ENCODE data around the gene COL4A6. TPM values are rescaled to one million over a fixed set of nuclear protein-coding genes. Genes with fewer than 3 reads are reported as not detected.
"Not testable (repeated sequence)": the region's sequence is repeated elsewhere in the genome, so short reads cannot be mapped to it uniquely, and the experiment has no call there.

COL4A6 gene
- total and polyA plus RNA-seq, 2 experiments from 2014 or later: 0.11 TPM; not detected in 1

DNA sequence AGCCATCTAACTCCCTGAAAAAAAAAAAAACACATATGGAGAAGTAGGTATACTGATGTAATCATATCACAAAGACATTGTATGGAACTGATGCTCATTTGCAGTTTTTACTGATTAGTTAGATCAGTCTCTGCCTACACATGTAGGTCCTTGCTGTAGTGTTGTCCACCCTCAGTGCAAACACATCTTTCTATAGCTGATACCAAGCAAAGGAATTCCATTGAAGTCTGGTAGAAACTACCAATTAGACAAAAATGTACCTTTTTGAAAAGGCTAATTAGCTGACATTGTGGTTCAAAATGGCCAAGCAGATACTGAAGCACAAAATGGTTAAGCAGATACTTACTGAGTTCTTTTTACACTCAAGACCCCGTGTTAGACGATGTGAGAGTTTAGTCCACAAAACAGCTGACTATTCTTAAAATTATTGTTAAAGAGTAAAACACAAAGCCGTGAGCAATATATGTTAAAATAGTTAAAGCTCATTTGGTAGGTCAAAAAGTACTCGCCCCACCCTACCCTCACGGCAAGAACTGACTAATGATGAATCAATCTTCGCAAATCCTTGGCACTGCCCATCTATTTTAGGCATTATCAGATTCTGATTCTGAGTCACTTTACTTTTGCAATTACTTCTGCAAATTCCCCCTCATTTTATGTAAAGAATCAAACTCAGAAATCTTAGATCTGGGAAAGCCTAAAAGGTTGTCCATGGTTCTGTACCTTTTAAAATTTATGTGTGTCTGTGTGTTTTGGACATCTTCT, 40.4 kb downstream of the COL4A6 start:
- 9 to 13% methylated on average over 6 of the region's 6 CpGs for WGBS, 2 experiments (ENCODE audit: low coverage in 1 of 2, low lambda C conversion rate in 2 of 2, missing lambda C conversion rate in 2 of 2)
- peak; percentile 80 for DNase-seq
- 0 out of 2 replicates have a peak overlapping the region, but pooled peaks have one; percentile 53 for H2AFZ ChIP-seq
- H4K20me1 ChIP-seq (ENCODE audit: insufficient read depth): no peaks in the 10 kb centered on the region
- H3K9ac ChIP-seq: 0 out of 2 replicates have a peak overlapping the region, but pooled peaks have one; percentile 13
- H3K27me3 ChIP-seq (replicated peaks; ENCODE audit: insufficient read depth): no peaks in the 10 kb centered on the region
- H3K9me3 ChIP-seq (ENCODE audit: low read depth): no peaks in the 10 kb centered on the region
- peak overlapping the region; percentile 65 for H3K4me2 ChIP-seq (ENCODE audit: unreplicated experiment)
- no peaks in the 10 kb centered on the region for H3K36me3 ChIP-seq (ENCODE audit: low read depth)
- no peaks in the 10 kb centered on the region for H3K79me2 ChIP-seq (ENCODE audit: insufficient read depth)
- H3K9me2 ChIP-seq (ENCODE audit: insufficient read depth): no peaks in the 10 kb centered on the region
- peaks cover 26% of the 10 kb centered on the region for H3F3A ChIP-seq (ENCODE audit: insufficient read depth)
- TF ChIP-seq EZH2 (IDR thresholded peaks at IDR 0.05; ENCODE audit: insufficient read depth, poor library complexity, severe bottlenecking) (no peak), EZH2phosphoT487 (IDR thresholded peaks at IDR 0.05; ENCODE audit: insufficient read depth, low read depth) (no peak)
- H3K4me3 ChIP-seq: peak overlapping the region; percentile 50
- H3K27ac ChIP-seq: peak overlapping the region; percentile 54
- in situ Hi-C loops (cut with MboI): no loop called here
- peaks cover 42% of the 10 kb centered on the region for H3K4me1 ChIP-seq (ENCODE audit: insufficient read depth)

- Histone ChIP-seq H3K79me2 (ENCODE audit: insufficient read depth) (no peaks in the 10 kb centered on the region), H3K27me3 (replicated peaks; ENCODE audit: insufficient read depth) (no peaks in the 10 kb centered on the region), H3K4me1 (ENCODE audit: insufficient read depth) (peaks cover 42% of the 10 kb centered on the region), H3K36me3 (ENCODE audit: low read depth) (no peaks in the 10 kb centered on the region), H3K9ac (no peak overlapping the region), H3K4me2 (ENCODE audit: unreplicated experiment) (peak overlapping the region; percentile 65), H3F3A (ENCODE audit: insufficient read depth) (peaks cover 26% of the 10 kb centered on the region), H3K27ac (no peak overlapping the region; the same call in 1 of the 2 replicates), H3K9me3 (ENCODE audit: low read depth) (no peaks in the 10 kb centered on the region), H3K9me2 (ENCODE audit: insufficient read depth) (no peaks in the 10 kb centered on the region), H3K4me3 (no peak overlapping the region), H4K20me1 (ENCODE audit: insufficient read depth) (no peaks in the 10 kb centered on the region), H2AFZ (no peak overlapping the region)
- in situ Hi-C loops (cut with MboI): no loop called here
- 92 to 96% methylated on average over 1 of the region's 1 CpG for WGBS, 2 experiments (ENCODE audit: low coverage in 1 of 2, low lambda C conversion rate in 2 of 2, missing lambda C conversion rate in 2 of 2)
- no peak for DNase-seq
- TF ChIP-seq EZH2phosphoT487 (IDR thresholded peaks at IDR 0.05; ENCODE audit: insufficient read depth, low read depth) (no peak), EZH2 (IDR thresholded peaks at IDR 0.05; ENCODE audit: insufficient read depth, poor library complexity, severe bottlenecking) (no peak)
These were observed 41.2 kb downstream of the COL4A6 start for GRCh38 chrX:108396986-108397385.

- no peak overlapping the region for H3K9ac ChIP-seq
These were observed 41.9 kb downstream of the COL4A6 start for GRCh38 chrX:108396188-108396891.

GRCh38 chrX:108390976-108391717, 47.1 kb downstream of the COL4A6 start:
- 76 to 81% methylated on average over 4 to 7 of the region's 9 CpGs for WGBS, 2 experiments (ENCODE audit: low coverage in 1 of 2, low lambda C conversion rate in 2 of 2, missing lambda C conversion rate in 2 of 2)
- not testable (repeated sequence) for H3K27ac ChIP-seq

More at GRCh38 chrX:108396188-108396891, 41.9 kb downstream of the COL4A6 start:
- H3K79me2 ChIP-seq (ENCODE audit: insufficient read depth): no peaks in the 10 kb centered on the region
- in situ Hi-C loops (cut with MboI): no loop called here
- no peak overlapping the region for H3K27ac ChIP-seq
- WGBS, 2 experiments (ENCODE audit: low coverage in 1 of 2, low lambda C conversion rate in 2 of 2, missing lambda C conversion rate in 2 of 2): 79 to 92% methylated on average over 6 of the region's 6 CpGs
- H3K4me1 ChIP-seq (ENCODE audit: insufficient read depth): peaks cover 42% of the 10 kb centered on the region
- H3K9me2 ChIP-seq (ENCODE audit: insufficient read depth): no peaks in the 10 kb centered on the region
- no peak overlapping the region for H3K4me3 ChIP-seq
- H3K36me3 ChIP-seq (ENCODE audit: low read depth): no peaks in the 10 kb centered on the region
- DNase-seq: peak; percentile 36
- peak overlapping the region; percentile 65 for H3K4me2 ChIP-seq (ENCODE audit: unreplicated experiment)
- peaks cover 26% of the 10 kb centered on the region for H3F3A ChIP-seq (ENCODE audit: insufficient read depth)
- H3K27me3 ChIP-seq (replicated peaks; ENCODE audit: insufficient read depth): no peaks in the 10 kb centered on the region
- H3K9me3 ChIP-seq (ENCODE audit: low read depth): no peaks in the 10 kb centered on the region
- no peaks in the 10 kb centered on the region for H4K20me1 ChIP-seq (ENCODE audit: insufficient read depth)
- H2AFZ ChIP-seq: no peak overlapping the region
- TF ChIP-seq EZH2 (IDR thresholded peaks at IDR 0.05; ENCODE audit: insufficient read depth, poor library complexity, severe bottlenecking): no peak

More at GRCh38 chrX:108390976-108391717, 47.1 kb downstream of the COL4A6 start:
- H3K9me3 ChIP-seq (ENCODE audit: low read depth); H3K4me1 ChIP-seq (ENCODE audit: insufficient read depth); H3K79me2 ChIP-seq (ENCODE audit: insufficient read depth); DNase-seq; H3K4me2 ChIP-seq (ENCODE audit: unreplicated experiment); H4K20me1 ChIP-seq (ENCODE audit: insufficient read depth); H3K36me3 ChIP-seq (ENCODE audit: low read depth); H3F3A ChIP-seq (ENCODE audit: insufficient read depth); H3K27me3 ChIP-seq (replicated peaks; ENCODE audit: insufficient read depth); H3K9ac ChIP-seq; H2AFZ ChIP-seq; in situ Hi-C loops (cut with MboI); H3K4me3 ChIP-seq; H3K9me2 ChIP-seq (ENCODE audit: insufficient read depth): not testable (repeated sequence)
